GM19328 (cell line): ENCODE results near the gene SYNGR2.
A peak's percentile ranks its signal among the peaks of the same experiment; 100 is the strongest.

ENCODE experiments used
- ATAC-seq: cut with Tn5 transposase; IDR thresholded peaks from one replicate; pipeline ENCODE4 v1.9.1; 2021; ENCODE audit warnings: mild to moderate bottlenecking, moderate library complexity; ENCODE audit not compliant: unreplicated experiment

Gene SYNGR2

GRCh38 chr17:78197147-78197832 is 28.9 kb downstream of the SYNGR2 start:
- ATAC-seq, result no peak

GRCh38 chr17:78200451-78200850 is 32.1 kb downstream of the SYNGR2 start:
- no peak for ATAC-seq

- no peak for ATAC-seq
These were observed 34.3 kb downstream of the SYNGR2 start for GRCh38 chr17:78202666-78203065.

GRCh38 chr17:78204387-78205123 is 36.2 kb downstream of the SYNGR2 start:
- ATAC-seq, result no peak

GRCh38 chr17:78205124-78205775 is 36.9 kb downstream of the SYNGR2 start:
- ATAC-seq, result no peak

DNA sequence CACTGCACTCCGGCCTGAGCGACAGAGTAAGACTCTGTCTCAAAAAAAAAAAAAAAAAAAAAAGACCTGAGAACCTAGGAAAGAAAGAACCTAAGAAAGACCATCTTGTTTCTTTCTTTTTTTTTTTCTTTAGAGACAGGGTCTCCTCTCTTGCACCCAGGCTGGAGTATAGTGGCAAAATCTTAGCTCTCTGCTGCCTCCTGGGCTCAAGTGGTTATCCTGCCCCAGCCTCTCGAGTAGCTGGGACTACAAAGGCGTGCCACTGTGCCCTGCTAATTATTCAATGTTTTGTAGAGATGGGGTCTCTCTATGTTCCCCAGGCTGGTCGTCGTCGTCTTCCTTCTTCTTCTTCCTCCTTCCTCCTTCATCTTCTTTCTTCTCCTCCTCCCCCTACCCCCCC is 37.9 kb downstream of the SYNGR2 start:
- no peak for ATAC-seq

GRCh38 chr17:78208486-78208885 is 40.1 kb downstream of the SYNGR2 start:
- ATAC-seq, result no peak

- ATAC-seq, result no peak
These were observed 41.7 kb downstream of the SYNGR2 start for GRCh38 chr17:78210111-78210510.

DNA sequence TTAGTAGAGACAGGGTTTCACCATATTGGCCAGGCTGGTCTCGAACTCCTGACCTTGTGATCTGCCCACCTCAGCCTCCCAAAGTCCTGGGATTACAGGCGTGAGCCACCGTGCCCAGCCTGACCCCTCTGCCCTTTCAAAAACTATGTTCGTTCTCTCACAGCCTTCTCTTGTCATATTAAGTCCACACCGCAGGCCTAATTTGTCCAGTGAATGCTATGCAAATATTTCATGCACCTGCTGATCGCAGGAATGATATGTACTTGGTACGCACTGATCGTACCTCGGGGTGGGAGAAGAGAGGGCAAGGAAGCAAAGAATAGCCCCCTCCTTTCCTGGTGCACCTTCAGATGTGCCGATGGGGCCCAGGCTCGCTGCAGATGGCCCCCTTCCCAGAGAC is 42.7 kb downstream of the SYNGR2 start:
- no peak for ATAC-seq

- peak; percentile 75 for ATAC-seq
These were observed 45.8 kb downstream of the SYNGR2 start, which contains the start of gene BIRC5 for GRCh38 chr17:78214016-78214705. Gene BIRC5 (plus strand): TSS chr17:78214253. CDS start chr17:78214317, 64 bp downstream.

DNA sequence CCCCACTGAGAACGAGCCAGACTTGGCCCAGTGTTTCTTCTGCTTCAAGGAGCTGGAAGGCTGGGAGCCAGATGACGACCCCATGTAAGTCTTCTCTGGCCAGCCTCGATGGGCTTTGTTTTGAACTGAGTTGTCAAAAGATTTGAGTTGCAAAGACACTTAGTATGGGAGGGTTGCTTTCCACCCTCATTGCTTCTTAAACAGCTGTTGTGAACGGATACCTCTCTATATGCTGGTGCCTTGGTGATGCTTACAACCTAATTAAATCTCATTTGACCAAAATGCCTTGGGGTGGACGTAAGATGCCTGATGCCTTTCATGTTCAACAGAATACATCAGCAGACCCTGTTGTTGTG is 46.3 kb downstream of the SYNGR2 start:
- no peak for ATAC-seq

GRCh38 chr17:78219396-78220150 is 51.2 kb downstream of the SYNGR2 start:
- ATAC-seq, result no peak
